Fibroblast of lung (primary cell): Measurements from ENCODE around the gene COG5. TPM values are rescaled to one million over a fixed set of nuclear protein-coding genes. Genes with fewer than 3 reads are reported as not detected.

Source experiments
- DNase-seq, 2 donors: peaks; one replicate each; pipeline versions ENCODE4 v3.0.0 to v3.0.0-alpha.2; 2010; ENCODE audit warnings: low read depth in 2 of 2
- H2AFZ ChIP-seq: 2 replicates; pipeline ENCODE4 v1.5.1; 2012; ENCODE audit warnings: low read length, control low read depth, inconsistent platforms
- H3K27ac ChIP-seq: 2 replicates; pipeline ENCODE4 v1.5.1; 2011; ENCODE audit warnings: low read length, control low read depth; ENCODE audit not compliant: insufficient read depth
- H3K27me3 ChIP-seq: 2 replicates; pipeline ENCODE4 v1.5.1; 2011; ENCODE audit warnings: mild to moderate bottlenecking, low read length; ENCODE audit not compliant: control insufficient read depth, insufficient read depth
- H3K36me3 ChIP-seq: 2 replicates; pipeline ENCODE4 v1.5.1; 2011; ENCODE audit warnings: low read length; ENCODE audit not compliant: control insufficient read depth, insufficient read depth
- H3K4me1 ChIP-seq: 2 replicates; pipeline ENCODE4 v1.5.1; 2011; ENCODE audit warnings: low read length; ENCODE audit not compliant: control insufficient read depth, insufficient read depth; ENCODE audit errors: extremely low read depth
- H3K4me2 ChIP-seq: 2 replicates; pipeline ENCODE4 v1.5.1; 2011; ENCODE audit warnings: low read length, control low read depth; ENCODE audit not compliant: insufficient read depth; ENCODE audit errors: extremely low read depth
- H3K4me3 ChIP-seq, 4 experiments: fragments of 200-600 bp in 1 of 4; sonication (generic) in 1 of 4; replicated peaks in 1 of 4; 2 replicates each; pipeline ENCODE4 v1.5.1; 2011 to 2016; ENCODE audit warnings: low read length in 4 of 4, low read depth in 3 of 4, mild to moderate bottlenecking in 3 of 4, control low read depth in 2 of 4, inconsistent platforms in 1 of 4, mixed read lengths in 1 of 4; ENCODE audit not compliant: insufficient read depth in 1 of 4; ENCODE audit errors: control extremely low read depth in 1 of 4
- H3K79me2 ChIP-seq: 2 replicates; pipeline ENCODE4 v1.5.1; 2012; ENCODE audit warnings: mild to moderate bottlenecking, low read length, inconsistent platforms; ENCODE audit not compliant: control insufficient read depth, insufficient read depth
- H3K9ac ChIP-seq: 2 replicates; pipeline ENCODE4 v1.5.1; 2011; ENCODE audit warnings: mild to moderate bottlenecking, low read length, control low read depth; ENCODE audit not compliant: insufficient read depth
- H3K9me3 ChIP-seq: 2 replicates; pipeline ENCODE4 v1.5.1; 2012; ENCODE audit warnings: low read depth, low read length; ENCODE audit not compliant: control insufficient read depth, insufficient read depth
- H4K20me1 ChIP-seq: 2 replicates; pipeline ENCODE4 v1.5.1; 2011; ENCODE audit warnings: low read length; ENCODE audit not compliant: control insufficient read depth, insufficient read depth; ENCODE audit errors: extremely low read depth
- EZH2 ChIP-seq: IDR thresholded peaks from 2 replicates; pipeline ENCODE4 v1.5.1; 2012; ENCODE audit warnings: low read length, control low read depth, mild to moderate bottlenecking; ENCODE audit errors: missing control alignments
- polyA plus RNA-seq, 2 donors: library from polyadenylated mRNA; depleted of rRNA in 1 of 2; stranded (reverse) in 1 of 2; unstranded in 1 of 2; fragments of >200 nt; gene quantifications; 2 replicates each; pipeline ENCODE4 v1.2.1, GENCODE V29; 2011 to 2012; ENCODE audit warnings: missing spikeins in 1 of 2
- total RNA-seq: library from RNA; depleted of rRNA; stranded (reverse); fragments of >200 nt; gene quantifications from 2 replicates; pipeline ENCODE4 v1.2.1, GENCODE V29; 2014
- TF ChIP-seq, protein P1 (sequence below), 2 donors: IDR thresholded peaks in 1 of 2; conservative IDR thresholded peaks in 1 of 2; 1 replicate in 1 of 2; 2 replicates in 1 of 2; pipeline ENCODE4 v1.5.1; 2011 to 2012; ENCODE audit warnings: low read length in 2 of 2, control low read depth in 1 of 2, inconsistent platforms in 1 of 2, low read depth in 1 of 2, mild to moderate bottlenecking in 1 of 2

Gene COG5
- total and polyA plus RNA-seq, 2 donors (not counting 1 experiment from before 2014, with no cell fraction given): 34.5 to 40.3 TPM

DNA sequence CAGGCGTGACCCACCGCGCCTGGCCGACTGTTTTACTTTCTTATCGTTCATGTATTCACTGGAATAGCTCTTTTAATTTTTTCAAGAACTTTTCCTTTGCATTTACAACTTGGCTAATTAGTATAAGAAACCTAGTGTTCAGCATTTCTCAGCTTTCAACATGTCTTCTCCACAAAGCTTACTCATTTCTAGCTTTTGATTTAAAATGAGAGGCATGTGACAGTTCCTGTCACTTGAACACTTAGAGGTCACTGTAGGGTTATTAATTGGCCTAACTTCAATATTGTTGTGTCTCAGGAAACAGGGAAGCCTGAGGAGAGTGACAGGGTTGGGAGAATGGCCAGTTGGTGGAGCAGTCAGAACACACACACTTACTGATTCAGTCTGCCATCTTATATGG is 218.9 kb downstream of the COG5 start:
- TF ChIP-seq EZH2: no peak
- TF ChIP-seq, protein P1, sequence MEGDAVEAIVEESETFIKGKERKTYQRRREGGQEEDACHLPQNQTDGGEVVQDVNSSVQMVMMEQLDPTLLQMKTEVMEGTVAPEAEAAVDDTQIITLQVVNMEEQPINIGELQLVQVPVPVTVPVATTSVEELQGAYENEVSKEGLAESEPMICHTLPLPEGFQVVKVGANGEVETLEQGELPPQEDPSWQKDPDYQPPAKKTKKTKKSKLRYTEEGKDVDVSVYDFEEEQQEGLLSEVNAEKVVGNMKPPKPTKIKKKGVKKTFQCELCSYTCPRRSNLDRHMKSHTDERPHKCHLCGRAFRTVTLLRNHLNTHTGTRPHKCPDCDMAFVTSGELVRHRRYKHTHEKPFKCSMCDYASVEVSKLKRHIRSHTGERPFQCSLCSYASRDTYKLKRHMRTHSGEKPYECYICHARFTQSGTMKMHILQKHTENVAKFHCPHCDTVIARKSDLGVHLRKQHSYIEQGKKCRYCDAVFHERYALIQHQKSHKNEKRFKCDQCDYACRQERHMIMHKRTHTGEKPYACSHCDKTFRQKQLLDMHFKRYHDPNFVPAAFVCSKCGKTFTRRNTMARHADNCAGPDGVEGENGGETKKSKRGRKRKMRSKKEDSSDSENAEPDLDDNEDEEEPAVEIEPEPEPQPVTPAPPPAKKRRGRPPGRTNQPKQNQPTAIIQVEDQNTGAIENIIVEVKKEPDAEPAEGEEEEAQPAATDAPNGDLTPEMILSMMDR (conservative IDR thresholded peaks at IDR 0.05 in 1 of 2, IDR thresholded peaks at IDR 0.05 in 1 of 2; ENCODE audit: low read depth in 1 of 2, low read length in 2 of 2): no peak
- Histone ChIP-seq H3K27ac (no peak overlapping the region), H3K79me2 (no peaks in the 10 kb centered on the region), H3K4me2 (no peak overlapping the region), H3K4me1 (no peaks in the 10 kb centered on the region), H4K20me1 (no peaks in the 10 kb centered on the region), H2AFZ (no peak overlapping the region), H3K9me3 (no peaks in the 10 kb centered on the region), H3K27me3 (no peaks in the 10 kb centered on the region), H3K4me3 (no peak overlapping the region), H3K9ac (no peak overlapping the region), H3K36me3 (no peaks in the 10 kb centered on the region)
- no peak for DNase-seq

DNA sequence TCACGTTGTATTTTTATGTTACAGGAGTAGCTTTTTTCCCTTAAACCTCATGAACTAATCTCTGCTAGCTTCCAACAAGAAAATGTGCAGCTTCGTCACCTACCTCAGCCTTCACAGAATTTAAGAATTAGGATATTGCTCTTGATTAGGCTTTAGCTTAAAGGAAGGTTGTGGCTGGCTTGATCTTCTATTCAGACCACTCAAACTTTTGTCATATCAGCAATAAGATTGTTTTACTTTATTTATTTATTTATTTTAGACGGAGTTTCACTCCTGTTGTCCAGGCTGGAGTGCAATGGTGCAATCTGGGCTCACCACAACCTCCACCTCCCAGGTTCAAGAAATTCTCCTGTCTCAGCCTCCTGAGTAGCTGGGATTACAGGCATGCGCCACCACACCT is 219.4 kb downstream of the COG5 start:
- Histone ChIP-seq H3K27me3 (no peaks in the 10 kb centered on the region), H3K9ac (no peak overlapping the region), H3K4me3 (no peak overlapping the region), H3K4me2 (no peak overlapping the region), H3K79me2 (no peaks in the 10 kb centered on the region), H3K4me1 (no peaks in the 10 kb centered on the region), H4K20me1 (no peaks in the 10 kb centered on the region), H2AFZ (no peak overlapping the region), H3K9me3 (no peaks in the 10 kb centered on the region), H3K27ac (no peak overlapping the region), H3K36me3 (no peaks in the 10 kb centered on the region)
- DNase-seq: no peak
- TF ChIP-seq, protein P1 (conservative IDR thresholded peaks at IDR 0.05 in 1 of 2, IDR thresholded peaks at IDR 0.05 in 1 of 2; ENCODE audit: low read depth in 1 of 2, low read length in 2 of 2): no peak

DNA sequence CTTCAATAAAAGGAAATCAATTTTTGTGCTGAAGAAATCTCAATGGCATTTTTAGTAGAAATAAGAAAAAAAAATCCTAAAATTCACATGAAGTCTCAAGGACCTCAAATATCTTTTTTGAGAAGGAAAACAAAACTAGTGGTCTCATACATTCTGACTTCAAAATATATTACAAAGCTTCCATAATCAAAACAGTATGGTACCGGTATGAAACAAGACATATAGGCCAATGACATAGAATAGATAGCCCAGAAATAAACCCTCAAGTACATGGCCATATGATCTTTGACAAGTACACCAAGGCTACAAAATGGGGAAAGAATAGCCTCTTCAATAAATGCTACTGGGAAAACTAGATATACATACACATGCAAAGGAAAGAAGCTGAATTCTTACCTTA is 225.6 kb downstream of the COG5 start:
- H3K4me2 ChIP-seq: no peak overlapping the region
- no peak for DNase-seq

More for the DNA sequence above, 225.6 kb downstream of the COG5 start:
- H3K36me3 ChIP-seq: no peaks in the 10 kb centered on the region
- TF ChIP-seq, protein P1 (conservative IDR thresholded peaks at IDR 0.05 in 1 of 2, IDR thresholded peaks at IDR 0.05 in 1 of 2; ENCODE audit: low read depth in 1 of 2, low read length in 2 of 2): no peak
- TF ChIP-seq EZH2: no peak
- no peak overlapping the region for H2AFZ ChIP-seq
- H3K9me3 ChIP-seq: no peaks in the 10 kb centered on the region
- no peaks in the 10 kb centered on the region for H3K27me3 ChIP-seq
- H3K27ac ChIP-seq: no peak overlapping the region
- no peak overlapping the region for H3K4me3 ChIP-seq
- no peak overlapping the region for H3K9ac ChIP-seq
- H3K4me1 ChIP-seq: no peaks in the 10 kb centered on the region
- no peaks in the 10 kb centered on the region for H4K20me1 ChIP-seq
- no peaks in the 10 kb centered on the region for H3K79me2 ChIP-seq
